Cortex of kidney (tissue), 1 donor: ENCODE results near the gene ERRFI1.

ENCODE experiments used
- DNase-seq: peaks from one replicate; lab custom pipeline; 2025; lab: John Stamatoyannopoulos, UW

Gene ERRFI1

GRCh38 chr1:8043621-8044020, 17.5 kb upstream of the ERRFI1 start:
- no peak for DNase-seq

DNA sequence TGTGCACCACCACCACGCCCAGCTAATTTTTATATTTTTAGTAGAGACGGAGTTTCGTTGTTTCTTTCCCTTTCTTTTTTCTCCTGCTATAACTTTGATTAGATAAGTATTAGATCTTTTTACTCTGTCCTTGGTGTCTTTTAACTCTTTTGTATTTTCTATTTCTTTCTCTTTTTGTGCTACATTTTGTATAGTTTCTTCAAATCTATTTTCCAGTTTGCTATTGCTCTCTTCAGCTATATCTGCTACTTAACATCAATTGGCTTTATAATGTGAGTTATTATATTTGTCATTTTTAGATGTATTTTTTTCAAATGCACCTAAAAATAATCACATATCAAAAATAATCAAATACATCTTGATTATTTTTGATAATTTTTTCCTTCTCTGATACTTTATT, 16.0 kb upstream of the ERRFI1 start:
- DNase-seq, result no peak

DNA sequence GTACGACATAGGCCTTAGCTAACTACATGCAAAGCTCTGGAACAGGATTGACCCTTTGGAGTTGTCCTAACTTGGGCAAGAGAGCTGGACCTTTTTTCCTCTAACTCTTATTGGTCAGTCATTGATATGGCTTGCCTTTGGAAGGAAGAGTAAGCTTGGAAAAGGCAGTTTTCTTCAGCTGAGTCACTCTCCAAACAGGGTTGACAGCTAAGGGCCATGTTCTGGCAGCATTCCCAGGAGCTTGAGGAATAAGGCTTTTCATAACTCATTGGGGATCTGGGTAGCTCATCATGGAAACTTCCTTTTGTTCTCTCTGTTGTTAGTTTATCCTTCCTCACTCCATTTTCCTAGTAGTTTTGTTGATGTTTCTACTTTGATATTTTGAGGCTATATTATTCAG, 14.5 kb upstream of the ERRFI1 start:
- no peak for DNase-seq

DNA sequence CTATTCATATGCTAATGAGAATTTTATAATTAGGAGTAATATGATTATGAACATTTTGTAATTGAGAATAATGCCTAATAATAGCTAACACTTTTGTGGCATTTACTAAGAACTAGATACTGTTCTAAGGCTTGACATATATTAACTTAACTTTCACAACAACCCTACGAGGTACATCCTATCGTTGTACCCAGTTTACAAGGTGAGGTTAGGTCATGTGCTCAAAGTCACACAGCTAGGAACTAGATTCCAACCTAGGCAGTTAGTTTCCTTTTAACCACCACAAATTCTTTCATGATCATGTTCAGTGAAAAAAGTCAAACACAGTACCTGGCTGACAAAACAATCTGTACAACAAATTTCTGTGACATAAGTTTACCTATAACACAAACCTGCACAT, 13.0 kb upstream of the ERRFI1 start:
- DNase-seq, result no peak

DNA sequence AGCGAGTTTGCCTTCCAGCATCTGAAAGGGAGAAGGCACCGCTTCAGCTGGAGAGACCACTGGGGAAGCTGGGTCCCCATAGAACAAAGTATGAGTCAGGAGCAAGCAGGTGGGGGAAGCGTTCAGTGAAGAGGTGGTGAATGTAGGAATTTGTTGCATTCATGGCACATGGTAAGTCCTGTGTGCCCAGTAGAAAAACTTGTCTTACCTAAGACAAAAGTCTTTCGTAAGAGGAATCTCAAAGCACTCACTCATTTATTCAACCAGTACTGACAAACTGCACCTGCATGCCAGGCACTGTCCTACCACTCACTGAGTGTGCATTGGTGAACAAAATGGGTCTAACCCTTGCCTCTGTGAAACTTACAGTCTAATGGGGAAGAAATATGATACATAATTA, 9.2 kb upstream of the ERRFI1 start:
- no peak for DNase-seq

DNA sequence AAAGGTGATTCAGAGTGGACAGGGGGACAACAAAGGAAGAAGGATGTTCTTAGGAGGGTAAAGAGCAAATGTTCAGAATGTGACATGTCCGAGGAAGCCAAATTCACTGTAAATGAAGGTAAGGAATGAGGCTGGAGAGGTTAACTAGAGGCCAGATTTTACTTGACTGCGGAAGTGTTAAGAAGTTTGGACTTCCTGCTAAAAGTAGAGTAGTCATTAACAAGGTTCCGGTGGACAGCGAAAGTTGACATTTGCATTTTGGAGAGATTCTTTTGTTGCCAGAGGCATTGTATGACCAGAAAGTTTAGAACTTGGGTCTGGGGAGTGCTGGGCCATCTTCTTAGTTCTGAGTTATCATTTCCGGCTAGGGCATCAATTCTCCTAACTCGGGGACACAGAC, 7.2 kb upstream of the ERRFI1 start:
- DNase-seq, result no peak

DNA sequence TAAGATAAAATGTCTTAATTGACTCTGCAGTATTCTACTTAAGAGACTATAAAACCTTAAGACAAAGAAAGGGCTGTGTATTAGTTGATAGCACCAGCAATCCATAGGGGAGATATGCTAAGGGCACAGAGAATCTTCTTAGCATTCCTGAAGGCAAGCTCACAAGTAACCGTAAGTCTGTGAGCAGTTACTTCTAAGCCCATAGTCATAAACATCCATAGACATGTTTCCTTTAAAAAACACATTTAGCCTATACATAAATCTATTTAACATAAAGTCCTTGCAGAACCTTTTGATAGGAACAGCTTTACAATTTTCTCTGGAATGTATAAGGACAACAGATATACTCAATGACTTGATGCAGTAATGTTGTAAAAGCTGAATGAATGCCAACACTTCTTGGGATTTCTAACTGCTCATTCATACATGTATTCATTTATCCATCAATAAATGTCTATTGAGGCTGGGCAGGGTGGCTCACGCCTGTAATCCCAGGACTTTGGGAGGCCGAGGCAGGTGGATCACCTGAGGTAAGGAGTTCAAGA, 6.3 kb upstream of the ERRFI1 start:
- DNase-seq, result no peak

DNA sequence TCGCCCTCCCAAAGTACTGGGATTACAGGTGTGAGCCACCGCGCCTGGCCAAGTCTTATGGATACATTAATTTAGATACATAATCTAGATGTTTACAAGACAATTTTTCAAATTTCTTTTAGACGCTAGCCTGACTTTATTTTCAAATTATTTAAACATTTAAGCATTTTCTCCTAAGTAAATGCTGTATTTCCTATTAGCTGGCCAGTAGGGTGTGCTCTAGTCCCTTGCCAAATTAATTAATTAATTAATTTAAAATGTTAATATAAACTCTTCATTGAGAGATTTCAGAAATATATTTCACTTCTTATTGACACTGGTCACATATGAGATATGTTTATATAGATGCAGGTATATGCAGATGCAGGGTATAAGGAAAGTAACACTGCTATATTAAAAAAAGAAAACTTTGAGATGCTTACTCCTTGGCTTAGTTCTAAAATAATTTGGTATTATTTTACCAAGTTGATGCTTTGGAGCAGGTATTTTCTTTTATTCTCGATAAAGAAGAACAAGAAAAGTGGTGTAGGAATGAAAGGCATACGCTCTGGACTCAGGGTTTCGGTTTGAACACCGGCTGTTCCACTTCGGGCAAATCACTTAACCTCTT, 5.2 kb upstream of the ERRFI1 start:
- no peak for DNase-seq

- no peak for DNase-seq
Observed at GRCh38 chr1:8028571-8028910, 2.4 kb upstream of the ERRFI1 start.

DNA sequence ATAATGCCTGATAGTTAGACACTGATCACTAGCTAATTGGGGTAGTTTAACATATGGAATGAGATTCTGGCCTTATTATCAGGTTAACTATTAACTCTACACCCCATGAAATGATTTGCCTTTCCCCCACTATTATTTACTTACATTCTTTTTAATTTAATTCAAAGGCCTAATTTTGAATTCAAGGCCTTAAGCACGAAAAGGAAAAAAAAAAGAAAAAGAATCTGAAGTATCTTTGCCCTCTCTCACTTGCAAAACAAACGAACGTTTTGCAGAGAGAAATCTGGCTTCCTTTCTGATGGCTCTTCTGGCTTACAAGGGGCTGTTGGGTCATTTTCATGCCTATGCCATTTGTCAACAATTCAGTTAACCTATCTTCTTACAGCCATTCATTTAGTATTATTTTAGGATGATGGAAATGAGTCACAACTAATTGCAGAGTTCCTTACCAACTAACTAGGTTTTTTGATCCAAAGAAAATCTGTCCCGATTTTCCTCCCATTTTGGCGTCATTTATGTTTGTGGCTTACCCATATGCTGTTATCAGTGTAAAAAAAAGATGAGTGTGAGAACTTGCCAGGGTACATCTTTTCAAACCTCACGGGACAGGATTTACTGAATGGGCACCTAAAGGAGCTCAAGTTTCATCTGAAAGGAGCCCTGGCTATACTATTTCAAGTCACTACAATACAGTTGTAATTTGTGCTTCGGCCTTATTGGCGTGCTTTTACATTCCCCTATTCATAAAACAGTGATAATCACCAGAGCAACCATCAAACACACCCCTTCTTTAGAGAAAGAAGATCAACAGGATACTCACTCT, 1.9 kb upstream of the ERRFI1 start:
- DNase-seq, result no peak

- no peak for DNase-seq
Observed at GRCh38 chr1:8026976-8027747, 1.1 kb upstream of the ERRFI1 start.

GRCh38 chr1:8025671-8026144, 401 bp downstream of the ERRFI1 start:
- DNase-seq, result no peak

- DNase-seq, result no peak
Observed at GRCh38 chr1:8025061-8025670, 943 bp downstream of the ERRFI1 start.

DNA sequence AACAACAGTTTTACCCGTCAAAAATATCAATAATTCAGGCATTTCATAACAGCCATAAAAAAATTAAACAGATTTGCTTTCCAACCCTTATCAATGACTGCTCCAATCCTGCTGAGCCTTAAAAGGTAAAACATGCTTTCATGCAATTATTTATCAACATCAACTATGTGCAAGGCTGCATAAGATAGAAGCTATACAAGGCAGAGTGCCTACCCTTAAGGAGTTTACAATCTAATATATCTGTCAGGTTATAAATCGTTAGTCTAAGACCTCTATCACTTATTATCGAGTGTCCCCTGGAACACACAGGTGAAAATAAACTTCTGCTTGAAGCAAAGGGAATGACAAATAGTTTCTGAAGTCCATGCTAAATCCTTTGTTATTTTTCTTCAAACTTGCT, 1.8 kb downstream of the ERRFI1 start:
- DNase-seq, result no peak

- DNase-seq, result no peak
Observed at GRCh38 chr1:8023995-8024313, 2.2 kb downstream of the ERRFI1 start.

DNA sequence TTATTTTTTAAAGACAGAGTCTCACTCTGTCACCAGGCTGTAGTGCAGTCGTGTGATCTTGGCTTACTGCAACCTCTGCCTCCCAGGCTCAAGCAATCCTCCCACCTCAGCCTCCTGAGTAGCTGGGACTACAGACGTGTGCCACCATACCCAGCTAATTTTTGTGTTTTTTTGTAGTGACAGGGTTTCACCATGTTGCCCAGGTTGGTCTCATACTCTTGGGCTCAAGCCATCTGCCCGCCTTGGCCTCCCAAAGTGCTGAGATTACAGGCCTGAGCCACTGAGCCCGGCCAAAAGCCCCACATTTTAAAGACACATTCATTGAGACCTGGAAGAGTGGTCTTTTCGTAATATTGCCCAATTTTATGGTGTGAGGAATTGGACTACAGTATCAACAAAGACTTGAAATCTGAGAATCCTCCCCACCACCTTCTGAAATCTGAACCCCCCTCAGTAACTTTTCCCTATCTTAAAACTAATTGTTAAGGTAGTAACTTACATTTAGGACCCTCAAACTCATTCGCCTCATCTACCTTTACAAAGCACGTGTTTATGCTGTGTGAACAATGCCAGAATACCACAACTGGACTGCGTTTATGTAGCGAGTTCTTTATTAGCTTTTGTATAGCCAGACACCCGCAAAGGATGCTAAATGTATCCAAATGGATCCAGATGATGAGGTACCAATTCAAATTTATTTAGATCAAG, 2.7 kb downstream of the ERRFI1 start:
- DNase-seq, result no peak

- DNase-seq, result no peak
Observed at GRCh38 chr1:8022395-8023286, 3.5 kb downstream of the ERRFI1 start.

- no peak for DNase-seq
Observed at GRCh38 chr1:8021676-8022266, 4.3 kb downstream of the ERRFI1 start.

GRCh38 chr1:8020032-8020431, 6.1 kb downstream of the ERRFI1 start:
- no peak for DNase-seq

DNA sequence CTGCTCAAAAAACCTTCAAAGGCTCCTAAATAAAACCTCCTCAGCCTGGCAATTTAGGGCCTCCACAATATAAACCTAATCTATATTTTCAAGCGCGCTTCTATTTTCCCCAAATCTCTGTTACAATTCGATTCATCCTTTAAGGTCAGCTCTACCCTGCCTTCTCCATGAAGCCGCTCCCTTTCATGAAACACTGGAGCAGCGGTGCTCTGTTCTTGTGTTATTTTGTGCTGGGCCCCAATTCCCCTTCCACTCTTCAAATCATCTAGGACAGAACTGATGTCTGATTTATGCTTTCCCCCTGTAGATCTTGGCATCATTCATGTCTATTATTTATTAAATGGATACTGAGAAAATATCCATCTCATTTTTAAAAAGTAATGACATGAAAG, 6.9 kb downstream of the ERRFI1 start:
- no peak for DNase-seq
